Vagina (tissue), 2 donors: Measurements from ENCODE around the gene SBF2.

Experiments
- CTCF ChIP-seq, 3 experiments: fragments of 450-650 bp in 2 of 3; fragments of 200-600 bp in 1 of 3; sonication (generic) in 1 of 3; IDR thresholded peaks; one replicate each; pipeline ENCODE4 v1.5.1; 2017 to 2019; ENCODE audit warnings: antibody characterized with exemption in 3 of 3, mild to moderate bottlenecking in 2 of 3, moderate library complexity in 2 of 3
- POLR2A ChIP-seq, 2 donors: fragments of 450-650 bp; IDR thresholded peaks; one replicate each; pipeline ENCODE4 v1.6.1; 2017; ENCODE audit warnings: antibody characterized with exemption in 2 of 2, mild to moderate bottlenecking in 2 of 2, moderate library complexity in 2 of 2

DNA sequence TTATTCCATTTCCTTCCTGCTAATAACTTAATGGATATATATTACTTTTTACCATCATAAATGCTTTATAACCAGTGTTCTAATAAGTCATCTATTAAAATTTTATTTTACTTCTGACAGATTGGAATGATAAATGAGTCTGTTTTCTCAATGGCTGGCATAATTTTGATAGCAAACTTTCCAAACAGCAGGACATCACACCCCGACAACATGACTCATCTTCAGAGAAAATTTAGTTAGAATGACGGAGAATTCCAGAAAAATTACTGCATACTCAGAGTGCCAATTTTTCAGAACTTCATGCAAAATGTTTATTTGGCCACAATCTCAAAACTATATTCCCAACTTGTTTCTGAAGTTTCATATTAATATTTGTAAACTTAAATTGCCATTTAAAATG is 455.8 kb downstream of the SBF2 start:
- TF ChIP-seq CTCF (IDR thresholded peaks at IDR 0.05) = no peak
- TF ChIP-seq POLR2A (IDR thresholded peaks at IDR 0.05) = no peak
